HK-2 (cell line): ENCODE measurements around the gene PLA2G15.

Experiments
- DNase-seq: peaks from one replicate; pipeline ENCODE4 v3.0.0-alpha.2; 2018; ENCODE audit not compliant: unreplicated experiment

PLA2G15 gene

DNA sequence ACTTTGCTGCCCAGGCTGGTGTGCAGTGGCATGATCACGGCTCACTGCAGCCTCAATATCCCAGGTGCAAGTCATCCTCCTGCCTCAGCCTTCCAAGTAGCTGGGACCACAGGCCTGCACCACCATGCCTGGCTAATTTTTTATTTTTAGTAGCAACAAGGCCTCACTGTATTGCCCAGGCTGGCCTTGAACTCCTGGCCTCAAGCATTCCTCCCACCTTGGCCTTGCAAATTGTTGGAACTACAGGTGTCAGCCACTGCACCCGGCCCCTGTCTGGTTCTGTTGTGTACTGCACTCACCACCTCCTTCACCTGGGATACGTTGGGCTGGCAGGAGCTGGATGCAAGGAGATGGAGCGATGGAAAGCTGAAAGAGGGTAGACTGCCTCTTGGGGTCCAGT is 8.5 kb downstream of the PLA2G15 start:
- DNase-seq = no peak

- no peak for DNase-seq
Observed at GRCh38 chr16:68255712-68256111, 10.5 kb downstream of the PLA2G15 start.

GRCh38 chr16:68257251-68257905 is 12.2 kb downstream of the PLA2G15 start:
- peak; percentile 47 for DNase-seq

GRCh38 chr16:68257906-68258800 is 13.0 kb downstream of the PLA2G15 start:
- DNase-seq = peak; percentile 98

DNA sequence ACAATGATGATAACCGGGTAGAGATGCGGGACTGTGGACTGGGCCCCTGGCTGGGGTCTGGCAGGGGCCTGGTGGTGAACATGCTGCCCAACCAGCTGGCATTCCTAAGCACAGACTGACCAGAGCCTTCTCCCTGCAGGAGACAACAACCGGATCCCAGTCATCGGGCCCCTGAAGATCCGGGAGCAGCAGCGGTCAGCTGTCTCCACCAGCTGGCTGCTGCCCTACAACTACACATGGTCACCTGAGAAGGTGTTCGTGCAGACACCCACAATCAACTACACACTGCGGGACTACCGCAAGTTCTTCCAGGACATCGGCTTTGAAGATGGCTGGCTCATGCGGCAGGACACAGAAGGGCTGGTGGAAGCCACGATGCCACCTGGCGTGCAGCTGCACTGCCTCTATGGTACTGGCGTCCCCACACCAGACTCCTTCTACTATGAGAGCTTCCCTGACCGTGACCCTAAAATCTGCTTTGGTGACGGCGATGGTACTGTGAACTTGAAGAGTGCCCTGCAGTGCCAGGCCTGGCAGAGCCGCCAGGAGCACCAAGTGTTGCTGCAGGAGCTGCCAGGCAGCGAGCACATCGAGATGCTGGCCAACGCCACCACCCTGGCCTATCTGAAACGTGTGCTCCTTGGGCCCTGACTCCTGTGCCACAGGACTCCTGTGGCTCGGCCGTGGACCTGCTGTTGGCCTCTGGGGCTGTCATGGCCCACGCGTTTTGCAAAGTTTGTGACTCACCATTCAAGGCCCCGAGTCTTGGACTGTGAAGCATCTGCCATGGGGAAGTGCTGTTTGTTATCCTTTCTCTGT is 14.0 kb downstream of the PLA2G15 start:
- no peak for DNase-seq

GRCh38 chr16:68263559-68264127 is 18.5 kb downstream of the PLA2G15 start:
- no peak for DNase-seq

- DNase-seq = peak; percentile 90
Observed at GRCh38 chr16:68264128-68265077, 19.2 kb downstream of the PLA2G15 start, which contains the start of gene SLC7A6. SLC7A6 (plus strand) TSS chr16:68264526; CDS start chr16:68274727, 10,201 bp downstream.

- DNase-seq = peak; percentile 87
Observed at GRCh38 chr16:68265078-68265920, 20.1 kb downstream of the PLA2G15 start.

DNA sequence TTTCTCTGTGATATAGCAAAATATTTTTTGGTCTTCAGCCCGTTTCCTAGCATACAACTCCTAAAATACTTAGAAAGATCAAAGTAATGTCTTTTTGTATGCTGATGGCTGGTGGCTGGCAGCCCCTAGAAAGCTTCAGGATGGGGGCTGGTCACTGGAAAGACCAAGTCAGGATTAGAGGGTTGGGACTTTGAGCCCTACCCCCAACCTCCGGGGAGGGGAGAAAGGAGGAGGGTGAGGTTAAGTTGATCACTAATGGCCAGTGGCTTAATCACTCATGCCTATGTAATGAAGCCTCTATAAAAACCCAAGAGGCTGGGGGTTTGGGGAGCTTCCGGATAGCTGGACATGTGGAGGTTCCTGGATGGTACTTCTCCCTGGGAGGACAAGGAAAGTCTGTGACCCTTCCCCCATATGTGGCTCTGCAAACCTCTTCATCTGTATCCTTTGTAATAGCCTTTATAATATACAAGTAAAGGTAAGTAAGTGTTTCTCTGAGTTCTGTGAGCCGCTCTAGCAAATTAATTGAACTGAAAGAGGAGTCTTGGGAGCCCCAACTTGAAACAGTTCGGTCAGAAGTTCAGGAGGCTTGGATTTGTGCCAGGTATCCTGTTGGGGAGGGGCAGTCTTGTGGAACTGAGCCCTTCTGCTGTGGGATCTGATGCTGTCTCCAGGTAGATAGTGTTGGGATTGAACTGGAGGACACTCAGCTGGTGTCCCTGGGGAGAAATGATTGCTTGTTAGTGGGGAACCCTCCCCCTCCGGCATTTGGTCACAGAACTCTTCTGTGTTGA is 22.6 kb downstream of the PLA2G15 start:
- DNase-seq = no peak

DNA sequence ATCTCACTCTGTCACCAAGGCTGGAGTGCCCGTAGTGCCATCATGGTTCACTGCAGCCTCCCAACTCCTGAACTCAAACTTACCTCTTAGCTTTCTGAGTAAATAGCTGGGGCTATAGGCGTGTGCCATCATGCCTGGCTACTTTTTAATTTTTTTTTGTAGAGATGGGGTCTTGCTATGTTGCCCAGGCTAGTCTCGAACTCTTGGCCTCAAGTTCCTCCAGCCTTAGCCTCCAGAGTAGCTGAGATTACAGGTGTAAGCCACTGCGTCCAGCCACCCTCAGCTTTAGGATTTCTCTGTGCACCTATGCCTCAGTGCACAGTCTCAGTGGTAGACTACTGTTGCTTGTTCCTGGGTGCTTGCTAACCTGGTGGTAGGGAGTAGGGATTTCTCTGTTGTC is 24.6 kb downstream of the PLA2G15 start:
- DNase-seq = no peak

DNA sequence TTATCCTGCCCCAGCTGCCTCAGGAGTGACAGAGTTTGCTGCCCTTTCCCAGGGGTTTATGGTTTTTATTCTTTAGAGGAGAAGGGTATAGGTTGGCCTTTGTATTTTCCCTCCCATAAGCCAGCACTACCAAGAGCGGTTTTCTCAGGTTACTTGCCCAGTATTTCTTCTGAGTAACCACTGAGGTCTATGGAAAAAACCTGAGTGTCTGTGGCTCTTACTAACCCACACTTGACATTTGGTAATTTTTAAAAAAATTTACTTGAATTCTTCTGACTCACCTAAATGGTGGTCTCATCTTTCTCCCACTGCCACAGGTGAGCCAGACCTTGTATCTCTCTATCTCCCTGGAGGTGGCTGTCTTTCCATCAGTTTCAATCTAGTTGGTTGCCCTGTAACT is 25.2 kb downstream of the PLA2G15 start:
- DNase-seq = no peak

GRCh38 chr16:68272507-68273209 is 27.5 kb downstream of the PLA2G15 start:
- DNase-seq = no peak

- no peak for DNase-seq
Observed at GRCh38 chr16:68273459-68273858, 28.3 kb downstream of the PLA2G15 start.

- no peak for DNase-seq
Observed at GRCh38 chr16:68273896-68274295, 28.7 kb downstream of the PLA2G15 start.

GRCh38 chr16:68274441-68274840 is 29.3 kb downstream of the PLA2G15 start:
- DNase-seq = no peak

DNA sequence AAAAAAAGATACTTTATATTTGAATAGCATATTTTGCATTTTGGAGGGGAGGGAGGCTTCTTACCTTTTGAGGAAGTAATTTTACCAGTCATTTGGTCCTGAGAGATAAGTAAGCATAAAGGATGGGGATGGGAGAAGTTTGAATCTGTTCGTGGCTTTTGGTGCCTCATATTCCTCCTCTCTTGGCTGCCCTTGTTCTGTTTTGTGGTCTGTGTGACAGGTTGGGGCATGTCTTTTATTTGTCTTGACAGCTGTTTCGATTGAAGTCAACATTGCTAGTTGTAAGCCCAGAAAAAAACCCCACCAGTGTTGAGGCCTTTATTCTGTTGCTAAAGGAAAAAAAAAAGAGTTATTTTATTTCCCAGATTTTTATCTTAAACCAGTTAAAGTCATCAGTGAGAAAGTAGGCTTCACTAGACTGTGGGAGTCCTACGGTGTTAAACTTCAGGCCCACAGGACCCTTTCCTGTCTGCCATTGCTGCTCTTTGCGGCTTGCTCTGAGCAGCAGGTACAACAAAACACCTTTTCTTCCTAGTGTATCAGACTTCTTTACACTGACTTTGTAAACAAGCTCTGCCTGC is 30.5 kb downstream of the PLA2G15 start:
- no peak for DNase-seq

DNA sequence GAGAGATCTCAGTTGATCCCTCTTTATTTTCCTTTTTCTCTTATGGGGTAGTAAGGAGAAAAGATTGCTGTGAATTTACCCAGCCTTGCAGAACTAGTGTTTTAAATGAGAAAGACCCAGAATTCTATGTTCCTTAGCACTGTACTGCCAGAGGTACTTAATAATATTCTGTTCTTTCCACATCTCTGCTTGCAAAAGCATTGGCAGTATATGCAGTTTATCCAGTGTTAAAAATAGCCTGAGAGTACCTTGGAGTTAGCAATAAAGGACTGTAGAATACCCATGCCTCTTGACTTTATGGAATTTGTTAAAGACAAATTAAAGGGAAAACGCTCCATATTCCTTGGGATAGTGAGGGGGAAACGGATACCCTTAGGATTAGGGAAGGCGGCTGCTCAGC is 31.1 kb downstream of the PLA2G15 start:
- DNase-seq = no peak
